Small intestine (tissue), 7 donors: ENCODE measurements around the gene BLOC1S5. TPM values are rescaled to one million over a fixed set of nuclear protein-coding genes. Genes with fewer than 3 reads are reported as not detected.
A peak's percentile ranks its signal among the peaks of the same experiment; 100 is the strongest.

Experiments used
- DNase-seq, 2 donors: peaks; one replicate each; pipeline versions ENCODE4 v3.0.0 to v3.0.0-alpha.2; 2013
- FAIRE-seq: peaks from 2 replicates; lab custom pipeline; 2012; peaks lifted over from hg19 to GRCh38; lab: Jason Lieb, UNC
- H3K27ac ChIP-seq, 3 donors: one replicate each; pipeline ENCODE4 v1.5.1; 2013; ENCODE audit warnings: low read length in 2 of 3, mild to moderate bottlenecking in 2 of 3, control low read depth in 1 of 3, inconsistent platforms in 1 of 3, low read depth in 1 of 3, moderate library complexity in 1 of 3
- H3K27me3 ChIP-seq, 3 donors: one replicate each; pipeline ENCODE4 v1.6.1; 2013; ENCODE audit warnings: low read length in 3 of 3, inconsistent platforms in 1 of 3; ENCODE audit not compliant: control insufficient read depth in 3 of 3, insufficient read depth in 3 of 3
- H3K36me3 ChIP-seq, 3 donors: one replicate each; pipeline ENCODE4 v1.6.1; 2013; ENCODE audit warnings: low read length in 3 of 3, inconsistent platforms in 1 of 3, low read depth in 1 of 3, mild to moderate bottlenecking in 1 of 3, moderate library complexity in 1 of 3; ENCODE audit not compliant: control insufficient read depth in 3 of 3, insufficient read depth in 2 of 3
- H3K4me1 ChIP-seq, 3 donors: one replicate each; pipeline ENCODE4 v1.6.1; 2013; ENCODE audit warnings: low read length in 2 of 3, inconsistent platforms in 1 of 3, low read depth in 1 of 3, mild to moderate bottlenecking in 1 of 3, moderate library complexity in 1 of 3; ENCODE audit not compliant: control insufficient read depth in 3 of 3, insufficient read depth in 2 of 3
- H3K4me3 ChIP-seq, 3 donors: one replicate each; pipeline ENCODE4 v1.5.1; 2013; ENCODE audit warnings: low read length in 3 of 3, control low read depth in 1 of 3, inconsistent platforms in 1 of 3, low read depth in 1 of 3, mild to moderate bottlenecking in 1 of 3, moderate library complexity in 1 of 3
- H3K9me3 ChIP-seq, 2 donors: one replicate each; pipeline ENCODE4 v1.6.1; 2013; ENCODE audit warnings: low read depth in 1 of 2, low read length in 1 of 2; ENCODE audit not compliant: control insufficient read depth in 2 of 2, insufficient read depth in 1 of 2
- WGBS, 3 donors: extraction: QIAGEN DNeasy Blood & Tissue Kit; methylation state at CpG; one replicate each; pipeline ENCODE4 v1.1.7; 2013; 5-methylcytosine and 5-hydroxymethylcytosine counted together
- polyA plus RNA-seq, 4 donors: library from polyadenylated mRNA; stranded (reverse) in 3 of 4; unstranded in 1 of 4; fragments of 200-250 nt in 3 of 4; fragments of 120-200 nt in 1 of 4; gene quantifications; one replicate each; pipeline versions ENCODE4 v1.2.1 to v1.2.3, GENCODE V29; 2013
- donor health status: healthy with polysubstance abuse.
- donor health status: control.
- donor health status: control.
- donor health status: Bipolar disorder and iron deficiency.
- donor health status: healthy.

BLOC1S5 gene
- polyA plus RNA-seq, 4 donors = 3.2 to 14.2 (median 8.5) TPM

GRCh38 chr6:8105791-8106190 is 41.6 kb upstream of the BLOC1S5 start:
- Histone ChIP-seq H3K4me1 (peaks cover 0 to under 1% (median 0%) of the 10 kb centered on the region in 3 donors), H3K27ac (no peak overlapping the region), H3K4me3 (no peak overlapping the region), H3K27me3 (peaks cover 0 to 4% (median 0%) of the 10 kb centered on the region in 3 donors), H3K36me3 (no peaks in the 10 kb centered on the region), H3K9me3 (no peaks in the 10 kb centered on the region)
- DNase-seq (no peak), FAIRE-seq (no peak)

GRCh38 chr6:8103726-8104125 is 39.5 kb upstream of the BLOC1S5 start:
- H3K27ac ChIP-seq = no peak overlapping the region
- peaks cover 0 to 3% (median 0%) of the 10 kb centered on the region in 3 donors for H3K4me1 ChIP-seq
- peaks cover 0 to 3% (median 0%) of the 10 kb centered on the region in 3 donors for H3K36me3 ChIP-seq
- DNase-seq (no peak), FAIRE-seq (no peak)
- H3K4me3 ChIP-seq = no peak overlapping the region
- H3K9me3 ChIP-seq = no peaks in the 10 kb centered on the region
- H3K27me3 ChIP-seq = peaks cover 0 to 4% (median 0%) of the 10 kb centered on the region in 3 donors

- peak within 1 kb of the TSS; percentile 43 to 74 (median 54) for H3K27ac ChIP-seq
- no peaks in the 10 kb centered on the region for H3K27me3 ChIP-seq
- FAIRE-seq = no peak
Observed at GRCh38 chr6:8102122-8102958, 38.2 kb upstream of the BLOC1S5 start, which contains the start of gene EEF1E1. Gene EEF1E1 (minus strand): TSS chr6:8102548. CDS start chr6:8102521, 27 bp downstream.

GRCh38 chr6:8100159-8100854 is 36.1 kb upstream of the BLOC1S5 start:
- no peak overlapping the region for H3K4me3 ChIP-seq
- no peaks in the 10 kb centered on the region for H3K27me3 ChIP-seq
- H3K27ac ChIP-seq = no peak overlapping the region
- H3K36me3 ChIP-seq = peaks cover 4 to 5% (median 4%) of the 10 kb centered on the region in 3 donors
- no peak for FAIRE-seq
- WGBS, 3 donors = 91 to 97% (median 96%) methylated on average over 8 of the region's 8 CpGs
- H3K4me1 ChIP-seq = peaks cover 0 to 3% (median 0%) of the 10 kb centered on the region in 3 donors
- no peaks in the 10 kb centered on the region for H3K9me3 ChIP-seq
- no peak for DNase-seq

More at GRCh38 chr6:8102122-8102958, 38.2 kb upstream of the BLOC1S5 start, which contains the start of gene EEF1E1:
- peak; percentile 98 for DNase-seq
- WGBS, 3 donors = 0 to 2% (median 1%) methylated on average over 41 to 43 of the region's 43 CpGs
- H3K4me3 ChIP-seq = peak within 1 kb of the TSS; percentile 65 to 87 (median 73)
- peaks cover 0 to 3% (median 0%) of the 10 kb centered on the region in 3 donors for H3K36me3 ChIP-seq
- H3K4me1 ChIP-seq = peaks cover 0 to 3% (median 0%) of the 10 kb centered on the region in 3 donors
- no peaks in the 10 kb centered on the region for H3K9me3 ChIP-seq

GRCh38 chr6:8090650-8091049 is 26.5 kb upstream of the BLOC1S5 start:
- WGBS, 3 donors = 96 to 100% (median 97%) methylated on average over 3 of the region's 3 CpGs
- no peak overlapping the region for H3K4me3 ChIP-seq
- H3K27me3 ChIP-seq = no peaks in the 10 kb centered on the region
- H3K4me1 ChIP-seq = no peaks in the 10 kb centered on the region
- no peak overlapping the region for H3K27ac ChIP-seq
- DNase-seq = no peak
- FAIRE-seq = no peak
- H3K9me3 ChIP-seq = no peaks in the 10 kb centered on the region
- H3K36me3 ChIP-seq = peaks cover 4 to 21% (median 5%) of the 10 kb centered on the region in 3 donors

GRCh38 chr6:8088886-8089285 is 24.7 kb upstream of the BLOC1S5 start:
- FAIRE-seq (no peak), DNase-seq (no peak)
- H3K4me1 ChIP-seq = no peaks in the 10 kb centered on the region
- 92 to 97% (median 95%) methylated on average over 2 of the region's 2 CpGs for WGBS, 3 donors
- no peaks in the 10 kb centered on the region for H3K27me3 ChIP-seq
- H3K9me3 ChIP-seq = no peaks in the 10 kb centered on the region
- H3K4me3 ChIP-seq = no peak overlapping the region
- H3K27ac ChIP-seq = no peak overlapping the region
- peaks cover 4 to 12% (median 4%) of the 10 kb centered on the region in 3 donors for H3K36me3 ChIP-seq

- Histone ChIP-seq H3K4me1 (no peaks in the 10 kb centered on the region), H3K9me3 (no peaks in the 10 kb centered on the region), H3K27me3 (no peaks in the 10 kb centered on the region), H3K36me3 (peaks cover 4 to 11% (median 4%) of the 10 kb centered on the region in 3 donors), H3K27ac (no peak overlapping the region), H3K4me3 (no peak overlapping the region)
- DNase-seq (no peak), FAIRE-seq (no peak)
- 96 to 98% (median 96%) methylated on average over 5 of the region's 5 CpGs for WGBS, 3 donors
Observed at GRCh38 chr6:8087870-8088754, 23.9 kb upstream of the BLOC1S5 start.
